Activated CD8-positive, alpha-beta T cell treated with anti-CD3 and anti-CD28 coated beads for 36 hours (primary cell): ENCODE measurements around the gene SCN8A. TPM values are rescaled to one million over a fixed set of nuclear protein-coding genes. Genes with fewer than 3 reads are reported as not detected.
A peak's percentile ranks its signal among the peaks of the same experiment; 100 is the strongest.

Source experiments
- ATAC-seq: fragments of 200-7000 bp; cut with Tn5 transposase; one replicate; pipeline ENCODE4 v1.10.0; 2021; ENCODE audit warnings: mild to moderate bottlenecking, moderate library complexity
- CTCF ChIA-PET: fragments of 350-600 bp; sonication (Branson Sonifier 250); formaldehyde crosslinking; loops from one replicate; lab custom pipeline; 2021; ENCODE audit warnings: antibody characterized with exemption; lab: Charles Lee
- POLR2A ChIA-PET: fragments of 350-600 bp; sonication (Branson Sonifier 250); formaldehyde crosslinking; loops from one replicate; lab custom pipeline; 2021; ENCODE audit warnings: antibody characterized with exemption; lab: Charles Lee
- DNase-seq: peaks from one replicate; pipeline ENCODE4 v3.0.0-alpha.2; 2020
- H3K27ac Mint-ChIP-seq: one replicate; pipeline ENCODE4 v1.8.0; 2021; ENCODE audit warnings: mild to moderate bottlenecking, mixed read lengths
- H3K27me3 Mint-ChIP-seq: one replicate; pipeline ENCODE4 v1.8.0; 2021; ENCODE audit warnings: mixed read lengths
- H3K36me3 Mint-ChIP-seq: one replicate; pipeline ENCODE4 v1.8.0; 2021; ENCODE audit warnings: low read depth, mixed read lengths
- H3K4me1 Mint-ChIP-seq: one replicate; pipeline ENCODE4 v1.8.0; 2021; ENCODE audit warnings: low read depth, mixed read lengths
- H3K4me3 Mint-ChIP-seq: one replicate; pipeline ENCODE4 v1.8.0; 2021; ENCODE audit warnings: mild to moderate bottlenecking, moderate library complexity, mixed read lengths
- H3K9me3 Mint-ChIP-seq: one replicate; pipeline ENCODE4 v1.8.0; 2021; ENCODE audit warnings: mixed read lengths
- intact Hi-C: fragments of 100-400 bp; cut with micrococcal nuclease; formaldehyde crosslinking; loops from one replicate; pipeline ENCODE4 v1.10.0; 2022
- total RNA-seq, 2 experiments: library from RNA; stranded (reverse); gene quantifications; one replicate each; pipeline ENCODE4 v1.2.3, GENCODE V29; 2021
- TF ChIP-seq, protein P1 (sequence below): fragments of 200-600 bp; IDR thresholded peaks from one replicate; pipeline ENCODE4 v1.8.0; 2022; ENCODE audit warnings: antibody characterized with exemption, mild to moderate bottlenecking

The SCN8A gene
- total RNA-seq, 2 experiments from 2014 or later = 0.77 to 0.78 TPM

DNA sequence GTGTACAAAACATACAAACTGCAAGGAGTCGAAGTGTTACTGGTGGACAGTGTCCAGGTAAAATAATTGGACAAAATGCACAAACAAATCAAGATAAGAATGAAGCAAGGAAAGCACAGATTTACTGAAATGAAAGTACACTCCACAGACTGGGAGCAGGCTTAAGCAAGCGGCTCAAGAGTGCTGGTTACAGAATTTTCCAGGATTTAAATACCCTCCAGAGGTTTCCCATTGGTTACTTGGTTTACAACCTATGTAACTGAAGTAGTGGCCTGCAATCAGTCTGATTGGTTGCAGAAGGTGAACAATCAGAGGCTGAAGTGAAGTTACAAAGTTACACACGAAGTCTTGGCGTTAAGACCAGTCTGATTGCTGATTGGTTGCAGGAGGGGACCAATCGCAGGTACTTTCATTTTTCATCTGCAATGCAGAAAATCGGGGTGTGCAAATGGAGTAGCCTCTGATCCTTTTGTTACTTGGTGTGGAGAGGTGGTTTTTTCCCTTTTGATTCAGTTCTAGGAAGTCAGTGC lies 11.6 kb upstream of the SCN8A start:
- Mint-ChIP-seq H3K9me3 (peaks cover 2% of the 10 kb centered on the region), H3K4me1 (no peaks in the 10 kb centered on the region), H3K27me3 (peaks cover 29% of the 10 kb centered on the region), H3K4me3 (no peak overlapping the region), H3K36me3 (no peaks in the 10 kb centered on the region), H3K27ac (no peak overlapping the region)
- ChIA-PET CTCF (no interaction called here), POLR2A (no interaction called here)
- intact Hi-C loops = no loop called here
- no peak for ATAC-seq
- DNase-seq = no peak
- TF ChIP-seq, protein P1, sequence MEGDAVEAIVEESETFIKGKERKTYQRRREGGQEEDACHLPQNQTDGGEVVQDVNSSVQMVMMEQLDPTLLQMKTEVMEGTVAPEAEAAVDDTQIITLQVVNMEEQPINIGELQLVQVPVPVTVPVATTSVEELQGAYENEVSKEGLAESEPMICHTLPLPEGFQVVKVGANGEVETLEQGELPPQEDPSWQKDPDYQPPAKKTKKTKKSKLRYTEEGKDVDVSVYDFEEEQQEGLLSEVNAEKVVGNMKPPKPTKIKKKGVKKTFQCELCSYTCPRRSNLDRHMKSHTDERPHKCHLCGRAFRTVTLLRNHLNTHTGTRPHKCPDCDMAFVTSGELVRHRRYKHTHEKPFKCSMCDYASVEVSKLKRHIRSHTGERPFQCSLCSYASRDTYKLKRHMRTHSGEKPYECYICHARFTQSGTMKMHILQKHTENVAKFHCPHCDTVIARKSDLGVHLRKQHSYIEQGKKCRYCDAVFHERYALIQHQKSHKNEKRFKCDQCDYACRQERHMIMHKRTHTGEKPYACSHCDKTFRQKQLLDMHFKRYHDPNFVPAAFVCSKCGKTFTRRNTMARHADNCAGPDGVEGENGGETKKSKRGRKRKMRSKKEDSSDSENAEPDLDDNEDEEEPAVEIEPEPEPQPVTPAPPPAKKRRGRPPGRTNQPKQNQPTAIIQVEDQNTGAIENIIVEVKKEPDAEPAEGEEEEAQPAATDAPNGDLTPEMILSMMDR = no peak

DNA sequence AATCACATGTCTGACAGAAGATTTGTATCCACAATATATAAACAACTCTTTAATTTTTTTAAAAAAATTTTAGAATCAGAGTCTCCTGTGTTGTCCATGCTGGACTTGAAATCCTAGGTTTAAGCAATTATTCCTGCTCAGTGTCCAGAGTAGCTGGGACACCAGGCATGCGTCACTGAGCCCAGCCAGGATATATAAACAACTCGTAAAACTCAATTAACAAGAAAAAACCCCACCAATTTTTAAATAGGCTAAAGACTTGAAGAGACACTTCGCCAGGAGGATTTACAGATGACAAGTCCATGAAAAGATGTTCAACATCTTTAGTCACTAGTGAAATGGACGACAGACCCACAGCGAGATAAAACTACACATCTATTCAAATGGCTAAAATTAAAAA lies 2.0 kb upstream of the SCN8A start:
- H3K36me3 Mint-ChIP-seq = no peaks in the 10 kb centered on the region
- peaks cover 13% of the 10 kb centered on the region for H3K4me1 Mint-ChIP-seq
- ChIA-PET POLR2A (no interaction called here), CTCF (no interaction called here)
- ATAC-seq (no peak), DNase-seq (no peak)
- intact Hi-C loops = no loop called here
- no peak overlapping the region for H3K4me3 Mint-ChIP-seq
- peaks cover 50% of the 10 kb centered on the region for H3K27me3 Mint-ChIP-seq
- H3K27ac Mint-ChIP-seq = no peak overlapping the region
- TF ChIP-seq, protein P1 = no peak
- H3K9me3 Mint-ChIP-seq = no peaks in the 10 kb centered on the region

DNA sequence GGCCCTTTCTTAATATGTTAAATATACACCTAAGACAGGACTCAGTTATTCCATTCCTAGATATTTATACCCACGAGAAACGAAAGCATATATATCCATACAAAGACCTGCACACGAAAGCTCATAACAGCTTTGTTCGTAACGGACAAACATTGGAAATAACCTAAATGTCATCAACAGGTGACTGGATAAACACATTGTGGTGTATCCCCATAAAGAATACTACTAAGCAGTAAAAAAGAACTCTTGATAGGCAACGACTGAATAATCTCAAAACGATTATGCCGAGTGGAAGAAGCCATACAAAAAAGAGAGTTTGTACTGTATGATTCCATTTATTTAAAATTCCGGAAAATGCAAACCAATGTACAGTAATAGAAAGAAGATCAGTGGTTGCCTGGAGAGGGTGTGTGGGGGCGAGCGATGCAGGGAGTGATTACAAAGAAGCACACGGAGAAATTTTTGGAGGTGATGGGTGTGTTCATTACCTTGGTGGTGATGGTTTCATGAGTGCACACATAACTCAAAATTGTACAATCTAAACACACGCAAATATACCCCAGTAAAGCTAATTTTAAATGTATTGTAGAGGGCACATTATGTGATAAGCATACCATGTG lies 1.4 kb upstream of the SCN8A start:
- ChIA-PET POLR2A (interaction anchor here (0.6 kb wide), 1 partner anchor 24 kb away, joined by 3 read pairs; no protein-coding TSS in a partner anchor), CTCF (interaction anchor here (0.7 to 1.1 kb wide), 3 partner anchors 13 to 226 kb away, joined by 3 read pairs; no protein-coding TSS in a partner anchor)
- intact Hi-C loops = no loop called here
- peaks cover 13% of the 10 kb centered on the region for H3K4me1 Mint-ChIP-seq
- no peak overlapping the region for H3K27ac Mint-ChIP-seq
- peaks cover 50% of the 10 kb centered on the region for H3K27me3 Mint-ChIP-seq
- peak overlapping the region; percentile 79 for H3K4me3 Mint-ChIP-seq
- TF ChIP-seq, protein P1 = no peak
- DNase-seq = no peak
- no peaks in the 10 kb centered on the region for H3K36me3 Mint-ChIP-seq
- no peak for ATAC-seq
- no peaks in the 10 kb centered on the region for H3K9me3 Mint-ChIP-seq

DNA sequence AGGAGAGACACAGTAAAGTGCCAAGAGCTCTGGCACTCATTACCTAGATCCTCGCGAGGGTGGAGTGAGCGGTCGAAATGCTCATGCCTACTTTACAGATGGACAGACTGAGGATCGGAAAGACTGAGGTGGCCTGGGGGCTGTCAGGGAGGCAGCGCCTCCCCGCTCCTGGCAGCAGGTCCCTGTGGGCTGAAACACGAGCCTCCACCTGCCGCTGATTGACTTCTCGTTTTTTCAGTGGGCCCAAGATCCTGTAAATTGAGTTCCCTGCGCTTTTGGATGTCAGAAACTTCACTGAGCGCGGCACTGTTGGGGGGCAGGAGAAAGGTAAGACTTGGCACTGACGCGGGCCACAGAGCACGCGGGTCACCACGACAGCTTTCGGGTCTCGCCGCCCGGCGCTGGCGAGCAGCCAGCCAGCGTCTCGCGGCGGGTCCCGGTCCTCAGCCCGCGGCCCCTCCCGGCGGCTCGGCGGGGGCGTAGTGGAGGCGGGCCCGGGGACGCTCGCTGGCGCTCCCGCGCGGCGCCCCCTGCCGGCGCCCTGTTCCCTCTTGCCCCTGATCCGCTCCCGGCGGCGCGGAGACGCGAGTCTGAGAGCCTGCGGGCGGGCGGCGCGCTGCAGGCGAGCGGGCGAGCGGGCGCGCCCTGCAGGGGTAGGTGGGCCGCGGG lies 552 bp upstream of the SCN8A start:
- Mint-ChIP-seq H3K27ac (peak overlapping the region; percentile 66), H3K4me3 (peak overlapping the region; percentile 79), H3K9me3 (no peaks in the 10 kb centered on the region), H3K27me3 (peaks cover 45% of the 10 kb centered on the region), H3K36me3 (no peaks in the 10 kb centered on the region), H3K4me1 (peaks cover 13% of the 10 kb centered on the region)
- DNase-seq (peak; percentile 83), ATAC-seq (peak; percentile 87)
- CTCF ChIA-PET = interaction anchor here (0.7 to 1.1 kb wide), 4 partner anchors 13 to 225 kb away, joined by 3 read pairs; no protein-coding TSS in a partner anchor
- POLR2A ChIA-PET = no interaction called here
- TF ChIP-seq, protein P1 = peak; percentile 70
- intact Hi-C loops = no loop called here
